ENCODE results near the gene CHAF1B. TPM values are rescaled to one million over a fixed set of nuclear protein-coding genes. Genes with fewer than 3 reads are reported as not detected.

Gene CHAF1B
- total RNA-seq, 2 experiments from 2014 or later, result 9.9 to 24.0 TPM

- Histone ChIP-seq H3K79me2 (ENCODE audit: insufficient read depth, low read depth, low read length) (no peaks in the 10 kb centered on the region), H3K36me3 (ENCODE audit: insufficient read depth, low read length) (peaks cover 88% of the 10 kb centered on the region), H3K27ac (ENCODE audit: low read depth, low read length, poor library complexity, severe bottlenecking) (no peak overlapping the region), H3K9me3 (ENCODE audit: low read length) (no peaks in the 10 kb centered on the region), H2AFZ (ENCODE audit: low read length) (no peak overlapping the region), H4K20me1 (ENCODE audit: insufficient read depth, low read length) (no peaks in the 10 kb centered on the region), H3K9me2 (ENCODE audit: insufficient read depth, low read length) (no peaks in the 10 kb centered on the region), H3K4me2 (ENCODE audit: low read length) (no peak overlapping the region), H3K4me3 (ENCODE audit: low read depth, low read length, poor library complexity, severe bottlenecking) (no peak overlapping the region), H3K4me1 (ENCODE audit: insufficient read depth, low read length, poor library complexity, severe bottlenecking) (no peaks in the 10 kb centered on the region)
- DNase-seq (ENCODE audit: low spot score), result no peak
- ChIA-PET POLR2A (interaction anchor here (0.7 to 1.4 kb wide), 4 partner anchors 16 to 41 kb away, joined by 4 to 7 read pairs (median 4); no protein-coding TSS in a partner anchor), CTCF (ENCODE audit: unreplicated experiment) (no interaction called here)
- intact Hi-C loops (cut with micrococcal nuclease; ENCODE audit: unreplicated experiment), result no loop called here
- TF ChIP-seq, protein P1, sequence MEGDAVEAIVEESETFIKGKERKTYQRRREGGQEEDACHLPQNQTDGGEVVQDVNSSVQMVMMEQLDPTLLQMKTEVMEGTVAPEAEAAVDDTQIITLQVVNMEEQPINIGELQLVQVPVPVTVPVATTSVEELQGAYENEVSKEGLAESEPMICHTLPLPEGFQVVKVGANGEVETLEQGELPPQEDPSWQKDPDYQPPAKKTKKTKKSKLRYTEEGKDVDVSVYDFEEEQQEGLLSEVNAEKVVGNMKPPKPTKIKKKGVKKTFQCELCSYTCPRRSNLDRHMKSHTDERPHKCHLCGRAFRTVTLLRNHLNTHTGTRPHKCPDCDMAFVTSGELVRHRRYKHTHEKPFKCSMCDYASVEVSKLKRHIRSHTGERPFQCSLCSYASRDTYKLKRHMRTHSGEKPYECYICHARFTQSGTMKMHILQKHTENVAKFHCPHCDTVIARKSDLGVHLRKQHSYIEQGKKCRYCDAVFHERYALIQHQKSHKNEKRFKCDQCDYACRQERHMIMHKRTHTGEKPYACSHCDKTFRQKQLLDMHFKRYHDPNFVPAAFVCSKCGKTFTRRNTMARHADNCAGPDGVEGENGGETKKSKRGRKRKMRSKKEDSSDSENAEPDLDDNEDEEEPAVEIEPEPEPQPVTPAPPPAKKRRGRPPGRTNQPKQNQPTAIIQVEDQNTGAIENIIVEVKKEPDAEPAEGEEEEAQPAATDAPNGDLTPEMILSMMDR (conservative IDR thresholded peaks at IDR 0.05; ENCODE audit: low read length), result no peak
- TF ChIP-seq EZH2phosphoT487 (IDR thresholded peaks at IDR 0.05; ENCODE audit: borderline replicate concordance, low read depth, low read length), result no peak
- BruUV-seq (replicated peaks), result no TSS peak
Measured at GRCh38 chr21:36350282-36350910, 34.8 kb upstream of the CHAF1B start.

GRCh38 chr21:36354918-36355680 lies 30.1 kb upstream of the CHAF1B start:
- Histone ChIP-seq H3K4me2 (ENCODE audit: low read length) (no peak overlapping the region), H3K27ac (ENCODE audit: low read depth, low read length, poor library complexity, severe bottlenecking) (no peak overlapping the region), H3K36me3 (ENCODE audit: insufficient read depth, low read length) (peaks cover 85% of the 10 kb centered on the region), H3K4me3 (ENCODE audit: low read depth, low read length, poor library complexity, severe bottlenecking) (no peak overlapping the region), H3K9me3 (ENCODE audit: low read length) (no peaks in the 10 kb centered on the region), H2AFZ (ENCODE audit: low read length) (no peak overlapping the region), H3K79me2 (ENCODE audit: insufficient read depth, low read depth, low read length) (no peaks in the 10 kb centered on the region), H3K9me2 (ENCODE audit: insufficient read depth, low read length) (no peaks in the 10 kb centered on the region), H3K4me1 (ENCODE audit: insufficient read depth, low read length, poor library complexity, severe bottlenecking) (no peaks in the 10 kb centered on the region), H4K20me1 (ENCODE audit: insufficient read depth, low read length) (no peaks in the 10 kb centered on the region)
- ChIA-PET CTCF (ENCODE audit: unreplicated experiment) (no interaction called here), POLR2A (interaction anchor here (0.6 to 1.1 kb wide), 2 partner anchors 32 to 108 kb away, joined by 3 to 5 read pairs; no protein-coding TSS in a partner anchor)
- no peak for DNase-seq (ENCODE audit: low spot score)
- intact Hi-C loops (cut with micrococcal nuclease; ENCODE audit: unreplicated experiment), result no loop called here
- TF ChIP-seq EZH2phosphoT487 (IDR thresholded peaks at IDR 0.05; ENCODE audit: borderline replicate concordance, low read depth, low read length), result no peak
- TF ChIP-seq, protein P1 (conservative IDR thresholded peaks at IDR 0.05; ENCODE audit: low read length), result no peak
- BruUV-seq (replicated peaks), result no TSS peak

DNA sequence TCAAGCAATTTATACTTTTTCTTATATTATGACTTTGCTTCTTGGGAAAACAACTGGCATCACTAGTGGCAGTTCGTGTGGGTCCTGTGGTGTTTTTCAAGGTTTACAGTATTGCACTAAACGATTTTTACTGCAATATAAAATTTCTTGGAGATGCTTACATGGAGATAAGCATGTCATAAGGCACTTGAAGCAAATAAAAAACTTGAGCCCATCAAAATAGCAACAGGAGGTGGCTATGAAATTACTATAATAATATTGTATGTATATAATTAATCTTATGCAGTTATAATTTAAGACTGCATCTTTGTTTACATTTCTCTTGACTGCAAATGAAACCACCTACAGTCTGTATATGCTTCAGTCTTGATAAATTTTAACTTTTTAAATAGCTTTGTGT lies 29.3 kb upstream of the CHAF1B start:
- ChIA-PET POLR2A (interaction anchor here (0.6 to 1.1 kb wide), 2 partner anchors 33 to 218 kb away, joined by 3 read pairs; no protein-coding TSS in a partner anchor), CTCF (ENCODE audit: unreplicated experiment) (no interaction called here)
- intact Hi-C loops (cut with micrococcal nuclease; ENCODE audit: unreplicated experiment), result no loop called here
- H3K4me1 ChIP-seq (ENCODE audit: insufficient read depth, low read length, poor library complexity, severe bottlenecking), result no peaks in the 10 kb centered on the region
- H3K79me2 ChIP-seq (ENCODE audit: insufficient read depth, low read depth, low read length), result no peaks in the 10 kb centered on the region
- no peak overlapping the region for H3K4me2 ChIP-seq (ENCODE audit: low read length)
- H3K9me3 ChIP-seq (ENCODE audit: low read length), result no peaks in the 10 kb centered on the region
- DNase-seq (ENCODE audit: low spot score), result no peak
- H2AFZ ChIP-seq (ENCODE audit: low read length), result no peak overlapping the region
- H4K20me1 ChIP-seq (ENCODE audit: insufficient read depth, low read length), result no peaks in the 10 kb centered on the region
- TF ChIP-seq, protein P1 (conservative IDR thresholded peaks at IDR 0.05; ENCODE audit: low read length), result no peak
- no peak for TF ChIP-seq EZH2phosphoT487 (IDR thresholded peaks at IDR 0.05; ENCODE audit: borderline replicate concordance, low read depth, low read length)
- H3K27ac ChIP-seq (ENCODE audit: low read depth, low read length, poor library complexity, severe bottlenecking), result no peak overlapping the region
- H3K9me2 ChIP-seq (ENCODE audit: insufficient read depth, low read length), result no peaks in the 10 kb centered on the region
- no peak overlapping the region for H3K4me3 ChIP-seq (ENCODE audit: low read depth, low read length, poor library complexity, severe bottlenecking)
- BruUV-seq (replicated peaks), result no TSS peak
- H3K36me3 ChIP-seq (ENCODE audit: insufficient read depth, low read length), result peaks cover 86% of the 10 kb centered on the region
